Activated T-helper 1 cell treated with anti-CD3 and anti-CD28 coated beads, Interleukin-2, amount 50 U/mL, for 16 hours (primary cell): ENCODE measurements around the gene TMCO1.
"Not testable (repeated sequence)": the region's sequence is repeated elsewhere in the genome, so short reads cannot be mapped to it uniquely, and the experiment has no call there.

Experiments
- DNase-seq, 2 donors: peaks; one replicate each; pipeline ENCODE4 v3.0.0-alpha.2; 2020; ENCODE audit warnings: low read depth in 1 of 2, low spot score in 1 of 2

Gene TMCO1

DNA sequence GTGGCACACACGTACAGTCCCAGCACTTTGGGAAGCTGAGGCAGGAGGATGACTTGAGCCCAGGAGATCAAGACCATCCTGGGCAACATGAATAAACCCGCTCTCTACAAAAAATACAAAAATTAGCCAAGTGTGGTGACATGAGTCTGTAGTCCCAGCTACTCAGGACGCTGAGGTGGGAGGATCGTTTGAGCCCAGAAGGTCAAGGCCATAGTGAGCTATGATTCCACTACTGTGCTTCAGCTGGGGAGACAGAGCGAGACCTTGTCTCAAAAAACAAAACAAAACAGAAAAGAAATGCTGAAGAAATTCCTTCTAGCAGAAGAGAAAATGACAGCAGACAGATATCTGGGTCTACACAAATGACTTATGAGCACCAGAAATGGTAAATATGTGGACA is 80.6 kb downstream of the TMCO1 start:
- DNase-seq: no peak

DNA sequence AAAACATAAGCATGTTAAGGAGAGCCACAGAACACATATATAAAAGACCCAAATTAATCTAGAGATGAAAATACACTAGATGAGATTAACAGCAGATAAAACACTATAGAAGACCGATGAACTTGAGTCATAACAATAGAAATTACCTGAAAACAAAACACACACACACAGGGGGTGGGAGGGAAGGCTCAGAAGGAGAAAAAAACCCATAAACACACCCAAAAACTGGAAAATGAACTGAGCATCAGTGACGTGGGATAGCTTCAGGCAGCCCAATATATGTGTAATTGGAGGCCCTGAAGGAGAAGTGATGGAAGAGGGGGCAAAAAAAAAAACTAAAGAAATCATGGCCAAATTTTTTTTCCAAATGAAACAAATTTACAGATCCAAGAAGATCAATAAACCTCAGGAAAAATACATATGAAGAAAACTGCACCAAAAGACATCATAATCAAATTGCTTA is 81.7 kb downstream of the TMCO1 start:
- DNase-seq: no peak

DNA sequence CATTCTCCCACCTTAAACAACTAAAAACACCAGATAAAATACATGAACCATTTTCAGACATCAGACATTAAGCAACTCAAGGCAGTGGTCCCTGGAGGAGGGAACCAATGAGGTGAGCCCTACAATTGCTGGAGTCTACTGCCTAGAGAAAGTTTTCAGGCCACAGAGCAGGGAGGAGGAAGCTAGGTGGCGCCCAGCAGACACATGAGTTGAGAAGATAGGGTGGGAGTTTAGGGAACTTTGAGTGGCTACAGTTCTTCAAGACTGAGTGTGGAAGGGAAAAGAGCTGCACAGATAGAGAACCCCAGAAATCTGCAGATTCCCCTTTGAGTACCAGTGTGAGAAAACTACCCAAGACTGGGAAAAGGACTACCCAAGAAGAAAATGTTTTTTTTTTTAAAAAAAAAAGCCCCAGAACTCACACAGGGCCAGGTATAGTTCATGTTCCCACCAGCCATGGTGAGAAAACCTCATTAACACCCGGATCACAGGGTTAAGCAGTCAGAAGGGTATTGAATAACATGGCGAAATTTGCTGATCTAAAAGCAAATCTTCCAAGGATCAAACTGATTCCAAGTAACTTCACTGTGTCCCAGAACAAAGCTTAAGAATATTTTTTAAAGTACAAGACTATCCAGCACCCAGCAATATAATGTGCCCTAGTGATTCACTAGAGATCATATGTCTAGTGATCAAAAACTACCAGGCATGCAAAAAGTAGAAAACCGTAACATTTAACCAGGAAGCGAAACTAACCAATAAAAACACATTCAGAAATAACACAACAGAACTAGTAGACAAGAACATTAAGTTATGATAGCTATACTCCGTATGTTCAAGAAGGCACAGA is 82.3 kb downstream of the TMCO1 start:
- DNase-seq: no peak

DNA sequence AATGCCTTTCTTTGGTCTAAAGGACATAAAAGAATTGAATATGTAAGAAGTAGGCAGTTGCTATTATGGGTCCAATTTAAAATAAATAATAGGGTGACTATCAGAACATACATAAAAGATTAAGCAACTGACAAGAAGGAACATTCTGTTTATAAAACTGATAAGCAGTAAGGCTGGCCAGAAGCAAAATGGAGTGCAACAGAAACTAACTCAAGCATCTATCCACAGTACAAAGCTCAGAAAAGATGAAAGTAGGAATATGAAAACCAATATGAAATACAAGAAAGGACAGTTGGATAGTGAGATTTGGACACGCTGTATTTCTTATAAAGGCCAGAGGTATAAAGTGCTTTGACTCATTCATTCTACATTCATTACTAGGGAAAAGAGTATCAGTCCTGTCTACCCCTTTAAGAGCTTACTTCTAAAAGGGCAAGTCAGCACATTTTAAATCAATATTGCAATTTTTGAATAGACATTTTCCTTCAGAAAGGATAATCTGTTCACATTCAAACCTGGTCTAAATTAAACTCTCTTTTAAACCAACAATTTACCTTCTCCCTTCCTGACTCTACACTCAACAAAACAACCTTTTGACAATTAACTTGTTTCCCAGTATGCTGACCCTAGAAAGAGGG is 84.7 kb downstream of the TMCO1 start:
- DNase-seq: no peak

DNA sequence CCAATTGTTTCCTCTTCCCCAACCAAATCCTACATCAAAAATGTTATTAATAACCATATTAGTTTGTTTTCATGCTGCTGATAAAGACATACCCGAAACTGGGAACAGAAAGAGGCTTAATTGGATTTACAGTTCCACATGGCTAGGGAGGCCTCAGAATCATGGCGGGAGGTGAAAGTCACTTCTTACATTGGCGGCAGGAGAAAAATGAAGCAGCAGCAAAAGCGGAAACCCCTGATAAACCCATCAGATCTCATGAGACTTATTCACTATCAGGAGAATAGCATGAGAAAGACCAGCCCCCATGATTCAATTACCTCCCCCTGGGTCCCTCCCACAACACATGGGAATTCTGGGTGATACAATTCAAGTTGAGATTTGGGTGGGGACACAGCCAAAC is 87.9 kb downstream of the TMCO1 start:
- DNase-seq: not testable (repeated sequence)

DNA sequence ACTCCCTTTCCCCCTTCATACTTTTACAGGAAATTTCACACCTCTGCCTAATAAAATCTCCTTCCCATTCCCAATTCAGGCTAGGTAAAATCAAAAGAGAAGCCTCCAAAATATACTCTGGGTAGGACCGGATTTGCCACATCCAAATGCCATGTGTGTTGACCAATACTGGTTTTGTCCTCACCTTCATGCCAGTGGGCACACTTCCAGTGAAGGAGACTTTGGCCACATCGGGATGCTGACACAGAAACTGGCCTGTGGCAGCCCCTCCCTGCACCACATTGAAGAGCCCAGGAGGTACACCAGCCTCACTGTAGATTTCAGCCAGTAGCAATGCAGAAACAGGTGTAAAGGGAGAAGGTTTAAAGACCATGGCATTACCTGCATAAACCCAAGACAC is 88.4 kb downstream of the TMCO1 start:
- DNase-seq: no peak

DNA sequence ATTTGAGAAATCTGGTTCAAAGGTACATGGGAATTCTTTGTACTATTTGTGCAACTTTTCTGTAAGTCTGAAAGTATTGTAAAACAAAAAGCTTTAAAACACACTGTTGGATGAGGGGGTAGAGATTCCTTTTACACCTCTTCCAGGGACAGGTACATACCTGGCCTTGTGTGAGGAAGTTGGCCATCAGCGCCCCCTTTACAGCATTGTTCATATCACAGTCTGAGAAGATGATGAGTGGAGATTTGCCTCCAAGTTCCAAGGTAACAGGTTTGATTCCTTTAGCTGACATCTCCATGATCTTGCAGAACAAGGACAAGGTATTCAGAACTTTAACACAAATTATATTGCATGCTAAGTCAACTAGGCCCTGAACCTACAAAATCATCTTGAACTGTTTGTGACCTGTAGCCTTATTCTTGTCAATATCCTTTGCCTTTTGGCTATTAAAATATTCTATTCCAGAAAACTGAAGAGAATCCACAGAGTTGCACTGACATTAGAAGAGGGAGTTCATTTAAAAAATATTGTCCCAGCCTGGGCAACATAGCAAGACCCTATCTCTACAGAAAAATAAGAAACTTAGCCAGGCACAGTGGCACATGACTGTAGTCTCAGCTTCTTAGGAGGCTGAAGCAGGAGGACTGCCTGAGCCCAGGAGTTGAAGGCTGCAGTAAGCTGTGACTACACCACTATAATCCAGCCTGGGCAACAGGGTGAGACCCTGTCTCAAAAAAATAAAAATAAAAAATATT is 89.2 kb downstream of the TMCO1 start:
- DNase-seq: no peak

DNA sequence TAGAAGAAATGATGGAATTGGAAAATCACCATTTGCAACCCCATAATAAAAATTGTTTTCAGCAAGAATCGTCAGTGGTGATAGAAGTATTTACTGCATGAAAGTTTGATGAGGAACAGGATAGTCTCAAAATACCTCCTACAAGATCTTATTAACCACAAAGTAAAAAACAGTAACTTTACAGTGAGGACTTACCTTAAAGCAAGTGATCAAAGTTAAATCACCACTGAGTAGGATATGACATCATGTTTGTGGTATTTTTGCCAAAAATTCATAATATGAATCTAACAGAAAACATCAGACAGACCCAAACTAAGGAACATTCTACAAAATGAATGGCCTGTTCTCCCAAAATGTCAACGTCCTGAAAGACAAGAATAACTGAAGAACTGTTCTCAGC is 90.2 kb downstream of the TMCO1 start:
- no peak for DNase-seq
